Stimulated activated CD8-positive, alpha-beta memory T cell treated with anti-CD3 and anti-CD28 coated beads, Interleukin-12 subunit alpha, Interleukin-12 subunit beta, amount 100 ng/mL, for 1 hour (primary cell): ENCODE results near the gene VPS37C.
"Not testable (repeated sequence)": the region's sequence is repeated elsewhere in the genome, so short reads cannot be mapped to it uniquely, and the experiment has no call there.

Source experiments
- DNase-seq: peaks from one replicate; pipeline ENCODE4 v3.0.0-alpha.2; 2020; ENCODE audit warnings: low read depth

Gene VPS37C

GRCh38 chr11:61174949-61175348 is 13.7 kb upstream of the VPS37C start:
- DNase-seq, result no peak

- no peak for DNase-seq
Observed at GRCh38 chr11:61174273-61174672, 13.0 kb upstream of the VPS37C start.

- DNase-seq, result no peak
Observed at GRCh38 chr11:61173456-61173855, 12.2 kb upstream of the VPS37C start.

- DNase-seq, result no peak
Observed at GRCh38 chr11:61172888-61173287, 11.7 kb upstream of the VPS37C start.

GRCh38 chr11:61172356-61172755 is 11.1 kb upstream of the VPS37C start:
- DNase-seq, result no peak

GRCh38 chr11:61171907-61172306 is 10.7 kb upstream of the VPS37C start:
- no peak for DNase-seq

GRCh38 chr11:61170566-61170965 is 9.3 kb upstream of the VPS37C start:
- DNase-seq, result no peak

- DNase-seq, result no peak
Observed at GRCh38 chr11:61168800-61169199, 7.6 kb upstream of the VPS37C start.

- DNase-seq, result no peak
Observed at GRCh38 chr11:61168042-61168688, 6.9 kb upstream of the VPS37C start.

- not testable (repeated sequence) for DNase-seq
Observed at GRCh38 chr11:61166331-61166730, 5.1 kb upstream of the VPS37C start.

- not testable (repeated sequence) for DNase-seq
Observed at GRCh38 chr11:61165785-61166184, 4.6 kb upstream of the VPS37C start.

- no peak for DNase-seq
Observed at GRCh38 chr11:61164606-61165424, 3.6 kb upstream of the VPS37C start.

- DNase-seq, result no peak
Observed at GRCh38 chr11:61163714-61164605, 2.7 kb upstream of the VPS37C start.

GRCh38 chr11:61163021-61163420 is 1.8 kb upstream of the VPS37C start:
- no peak for DNase-seq

- DNase-seq, result no peak
Observed at GRCh38 chr11:61162092-61162941, 1.1 kb upstream of the VPS37C start.

GRCh38 chr11:61160487-61161189 is 588 bp downstream of the VPS37C start:
- no peak for DNase-seq

GRCh38 chr11:61158691-61159381 is 2.4 kb downstream of the VPS37C start:
- DNase-seq, result no peak

- DNase-seq, result no peak
Observed at GRCh38 chr11:61157743-61158142, 3.5 kb downstream of the VPS37C start.

- DNase-seq, result no peak
Observed at GRCh38 chr11:61155741-61156140, 5.5 kb downstream of the VPS37C start.

GRCh38 chr11:61155312-61155711 is 5.9 kb downstream of the VPS37C start:
- DNase-seq, result no peak
